Measurements from ENCODE around the gene PRM2. TPM values are rescaled to one million over a fixed set of nuclear protein-coding genes. Genes with fewer than 3 reads are reported as not detected.

The PRM2 gene
- total RNA-seq, 1 donor from 2014 or later: not detected

GRCh38 chr16:11314309-11314894 is 38.1 kb upstream of the PRM2 start:
- Histone ChIP-seq H3K4me1 (peaks cover 13% of the 10 kb centered on the region), H3K27ac (no peak overlapping the region), H3K27me3 (no peaks in the 10 kb centered on the region), H3K4me3 (no peak overlapping the region), H3K9me3 (no peaks in the 10 kb centered on the region), H3K36me3 (no peaks in the 10 kb centered on the region)
- no peak for DNase-seq
- no peak for TF ChIP-seq CTCF (IDR thresholded peaks at IDR 0.05)
- intact Hi-C loops (cut with DNase I): no loop called here
- no peak for ATAC-seq

GRCh38 chr16:11313493-11314308 is 37.4 kb upstream of the PRM2 start:
- TF ChIP-seq CTCF (IDR thresholded peaks at IDR 0.05): no peak
- Histone ChIP-seq H3K9me3 (no peaks in the 10 kb centered on the region), H3K36me3 (no peaks in the 10 kb centered on the region), H3K4me1 (peaks cover 19% of the 10 kb centered on the region), H3K27ac (no peak overlapping the region), H3K4me3 (no peak overlapping the region), H3K27me3 (no peaks in the 10 kb centered on the region)
- ATAC-seq (no peak), DNase-seq (no peak)
- intact Hi-C loops (cut with DNase I): no loop called here

GRCh38 chr16:11312718-11313492 is 36.6 kb upstream of the PRM2 start:
- H3K27me3 ChIP-seq: no peaks in the 10 kb centered on the region
- intact Hi-C loops (cut with DNase I): no loop called here
- TF ChIP-seq CTCF (IDR thresholded peaks at IDR 0.05): no peak
- no peak overlapping the region for H3K27ac ChIP-seq
- H3K4me1 ChIP-seq: peaks cover 26% of the 10 kb centered on the region
- no peak overlapping the region for H3K4me3 ChIP-seq
- no peaks in the 10 kb centered on the region for H3K36me3 ChIP-seq
- no peak for DNase-seq
- H3K9me3 ChIP-seq: no peaks in the 10 kb centered on the region
- peak; percentile 68 for ATAC-seq

- ATAC-seq (no peak), DNase-seq (no peak)
- H3K4me3 ChIP-seq: no peak overlapping the region
- no peaks in the 10 kb centered on the region for H3K9me3 ChIP-seq
- H3K27ac ChIP-seq: no peak overlapping the region
- H3K27me3 ChIP-seq: no peaks in the 10 kb centered on the region
- intact Hi-C loops (cut with DNase I): no loop called here
- TF ChIP-seq CTCF (IDR thresholded peaks at IDR 0.05): no peak
- H3K36me3 ChIP-seq: no peaks in the 10 kb centered on the region
- peaks cover 30% of the 10 kb centered on the region for H3K4me1 ChIP-seq
These were observed 34.8 kb upstream of the PRM2 start for GRCh38 chr16:11310997-11311561.

GRCh38 chr16:11310634-11310977 is 34.3 kb upstream of the PRM2 start:
- intact Hi-C loops (cut with DNase I): no loop called here
- H3K4me1 ChIP-seq: peaks cover 30% of the 10 kb centered on the region
- ATAC-seq (no peak), DNase-seq (no peak)
- no peak overlapping the region for H3K4me3 ChIP-seq
- no peaks in the 10 kb centered on the region for H3K9me3 ChIP-seq
- H3K27me3 ChIP-seq: no peaks in the 10 kb centered on the region
- no peak overlapping the region for H3K27ac ChIP-seq
- TF ChIP-seq CTCF (IDR thresholded peaks at IDR 0.05): no peak
- H3K36me3 ChIP-seq: no peaks in the 10 kb centered on the region
